ENCODE measurements around the gene GPR17.

Gene GPR17

DNA sequence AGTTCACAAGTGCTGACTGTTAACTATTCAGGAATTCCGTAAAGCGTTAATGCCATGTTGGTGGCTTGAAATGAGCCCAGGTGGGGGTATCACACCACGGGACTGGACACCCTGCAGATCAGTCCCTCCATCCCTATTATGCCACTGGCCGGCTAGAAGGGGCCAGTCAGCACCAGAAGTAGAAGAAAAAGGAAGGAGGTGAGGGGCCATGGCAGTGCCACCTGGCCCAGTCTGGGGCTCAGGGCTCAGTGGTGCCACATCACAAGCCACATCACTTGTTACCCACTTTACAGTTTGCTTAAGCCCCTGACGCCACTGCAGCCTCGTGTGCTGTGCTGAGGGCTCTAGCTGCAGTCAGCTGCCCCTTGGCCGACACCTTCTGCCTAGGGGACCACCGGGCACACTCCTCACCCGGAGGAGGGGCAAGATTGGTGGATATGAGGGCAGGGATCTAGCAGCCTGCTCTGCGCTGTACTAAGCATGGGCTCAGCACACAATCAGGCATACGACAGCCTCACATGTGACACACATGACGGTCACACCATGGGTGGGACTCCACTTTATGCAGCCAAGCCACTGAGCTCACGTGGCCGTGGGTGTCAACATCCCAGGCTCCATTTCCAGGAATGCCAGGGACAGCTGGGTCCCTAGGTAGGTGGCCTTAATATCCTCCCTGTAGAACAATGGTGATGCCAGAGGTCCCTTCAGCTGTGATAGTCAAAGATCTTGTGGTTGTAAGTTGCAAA, 25.8 kb downstream of the GPR17 start:
- no peak for DNase-seq (ENCODE audit: low read depth)

GRCh38 chr2:127672341-127673224, 26.6 kb downstream of the GPR17 start:
- DNase-seq (ENCODE audit: low read depth), result no peak

DNA sequence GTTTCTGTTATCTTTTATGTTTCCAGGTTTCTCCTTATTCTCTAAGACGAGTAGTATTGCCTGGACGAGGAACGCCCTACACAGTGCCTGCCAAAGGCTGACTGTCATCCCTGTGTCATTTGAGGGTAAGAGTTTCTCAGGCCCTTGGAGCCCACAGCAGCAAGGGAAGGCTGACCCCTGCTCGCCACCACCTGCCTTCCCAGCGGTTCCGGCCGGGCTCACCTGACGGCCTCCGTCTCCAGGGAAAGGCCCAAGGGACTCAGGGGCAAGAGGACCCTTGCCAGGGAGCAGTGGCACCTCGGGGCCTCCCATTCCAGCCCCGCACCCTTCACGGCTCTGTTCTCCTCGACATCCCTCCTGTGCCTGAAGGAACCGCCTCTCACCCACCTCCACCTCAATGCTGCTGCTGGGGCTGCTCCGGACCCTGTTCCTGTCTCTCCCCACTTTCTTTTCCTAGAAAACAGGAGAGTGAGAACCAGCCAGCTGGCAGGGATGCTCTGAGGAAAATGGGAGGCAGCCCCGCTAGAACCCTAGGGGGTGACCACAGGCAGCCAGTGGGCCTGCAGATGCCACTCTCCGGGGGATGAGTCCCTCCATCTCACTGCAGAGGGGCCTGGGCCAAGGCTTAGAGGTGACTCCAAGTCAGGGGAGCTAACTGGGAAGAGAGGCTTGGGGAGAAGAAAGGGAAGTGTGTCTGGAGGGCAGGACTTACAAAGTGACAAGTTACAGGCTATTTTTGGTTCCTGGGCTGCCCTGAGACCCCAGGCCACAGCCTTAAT, 27.5 kb downstream of the GPR17 start:
- no peak for DNase-seq (ENCODE audit: low read depth)

DNA sequence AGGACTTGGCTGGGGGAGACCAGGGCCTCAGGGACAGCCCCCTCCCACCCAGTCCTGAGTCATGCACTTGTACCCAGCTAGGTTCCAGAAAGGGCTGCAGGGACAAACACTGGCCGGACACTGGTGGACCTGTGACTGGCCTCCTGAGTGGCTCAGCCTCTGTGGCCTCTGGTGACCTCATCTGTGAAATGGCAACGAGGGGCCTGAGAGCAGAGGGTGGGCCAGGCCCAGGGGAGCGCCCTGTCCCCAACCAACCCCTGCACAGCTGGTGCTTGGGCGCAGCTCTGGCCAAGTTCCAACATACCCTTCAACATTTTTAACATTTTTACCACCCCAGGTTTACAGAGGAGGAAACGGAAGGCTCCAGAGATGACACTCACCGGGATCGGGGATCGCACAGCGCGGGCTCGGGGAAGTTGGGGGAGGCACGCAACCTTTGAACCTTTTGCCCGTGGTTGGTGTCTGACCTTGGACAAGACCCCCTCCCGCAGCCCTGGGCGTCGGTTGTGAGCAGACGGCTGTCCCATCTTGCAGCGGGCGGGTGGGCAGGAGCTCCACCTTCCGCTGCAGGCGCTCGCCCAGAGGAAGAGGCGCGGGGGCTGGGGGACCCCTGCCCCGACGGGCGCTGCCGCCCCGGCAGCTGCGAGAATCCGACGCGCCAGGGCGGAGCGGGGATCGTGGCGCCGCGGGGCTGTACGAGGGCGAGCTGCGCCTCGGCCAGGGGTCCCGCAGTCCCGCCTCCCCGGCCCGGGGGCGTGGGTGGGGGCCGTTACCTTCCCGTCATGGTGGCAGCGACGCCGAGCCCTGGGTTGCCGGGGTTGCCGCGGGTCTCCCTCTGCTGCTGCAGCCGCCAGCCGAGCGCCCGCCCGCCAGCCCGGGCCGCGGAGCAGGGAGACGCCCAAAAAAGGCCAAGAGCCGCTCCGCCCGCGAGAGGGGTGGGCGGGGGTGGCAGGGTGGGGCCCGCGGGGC, 28.6 kb downstream of the GPR17 start:
- DNase-seq (ENCODE audit: low read depth), result no peak

DNA sequence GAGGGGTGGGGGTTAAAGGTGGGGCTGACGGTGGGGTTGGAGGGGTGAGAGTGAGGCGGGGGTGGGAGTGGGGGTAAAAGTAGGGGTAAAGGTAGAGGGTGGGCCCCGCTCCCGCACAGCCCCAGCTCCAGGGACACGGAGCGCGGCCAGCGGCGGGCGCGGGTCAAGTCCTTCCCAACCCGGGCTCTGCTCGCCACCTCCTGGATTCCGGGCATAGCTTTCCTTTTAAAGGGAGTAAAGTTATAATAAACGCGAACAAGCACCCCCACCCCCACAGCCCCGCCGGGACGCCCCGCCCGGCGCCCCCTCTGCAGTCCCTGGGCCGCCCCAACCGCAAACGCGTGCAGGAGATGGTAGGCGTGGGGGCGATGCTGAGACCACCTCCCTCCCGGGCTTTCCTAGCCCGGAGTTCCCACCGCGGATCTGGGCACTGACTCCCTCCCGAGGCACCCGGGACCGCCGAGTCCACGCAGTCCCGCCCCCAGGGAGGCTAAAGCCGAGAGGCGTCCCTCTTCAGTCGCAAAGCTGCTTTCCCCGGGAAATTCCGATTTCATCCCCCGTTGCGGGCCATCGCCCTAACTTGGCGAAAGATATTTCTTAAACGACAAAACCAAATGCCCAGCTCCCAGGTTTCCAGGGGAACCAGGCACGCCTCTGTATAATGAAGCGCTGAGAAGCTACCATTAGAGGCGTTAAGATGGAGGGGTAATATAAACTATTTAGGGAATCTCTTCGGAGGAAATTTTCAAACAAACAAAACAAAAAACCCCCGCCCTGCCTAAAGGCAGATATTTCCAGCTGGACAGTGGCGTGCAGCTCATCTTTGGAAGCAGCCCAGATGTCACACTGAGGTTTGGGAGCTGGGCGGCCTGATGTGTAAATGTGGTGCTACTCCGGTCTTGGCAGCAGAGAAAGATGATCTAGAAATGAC, 29.6 kb downstream of the GPR17 start, which contains the start of gene LIMS2:
LIMS2 (minus strand) TSS at position 200 of the 931 bp plus-strand sequence. CDS start 506 bp downstream, outside the sequence.
- DNase-seq (ENCODE audit: low read depth), result no peak

DNA sequence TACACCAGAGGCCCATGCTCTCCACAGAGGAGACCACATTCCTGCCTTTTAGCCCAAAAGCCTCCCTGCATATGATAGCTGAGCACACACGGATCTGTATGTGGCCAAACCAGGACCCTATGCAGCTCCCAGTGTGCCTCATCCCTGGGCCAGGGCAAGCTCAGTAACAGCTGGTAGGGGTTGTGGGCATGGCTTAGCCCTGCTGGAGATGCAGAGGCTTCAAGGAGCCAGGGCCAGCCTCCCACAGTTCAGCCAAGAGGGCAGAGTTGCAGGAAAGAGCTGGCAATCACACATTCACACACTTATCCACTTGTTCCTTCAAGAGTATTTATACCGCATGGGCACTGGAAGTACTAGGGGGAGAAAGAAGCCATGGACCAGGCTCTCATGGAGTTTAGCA, 31.0 kb downstream of the GPR17 start:
- no peak for DNase-seq (ENCODE audit: low read depth)

DNA sequence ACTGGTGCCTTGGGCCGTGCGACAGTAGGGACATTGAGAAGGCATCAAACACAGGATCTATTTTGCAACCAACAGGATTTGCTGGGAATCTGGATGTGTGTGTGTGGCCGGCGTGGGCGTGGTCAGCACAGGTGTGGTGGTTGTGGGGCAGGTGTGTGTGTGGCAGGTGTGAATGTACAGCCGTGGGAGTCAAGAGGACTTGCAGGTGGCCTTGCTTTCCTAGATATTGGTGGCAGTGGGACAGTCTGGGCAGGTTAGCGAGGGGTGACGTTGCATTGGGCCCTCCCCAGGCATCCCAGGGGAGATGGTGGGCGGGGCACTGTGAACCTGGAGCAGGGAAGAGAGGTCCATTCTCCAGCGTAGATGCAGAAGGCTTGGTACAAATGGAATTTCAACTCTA, 32.6 kb downstream of the GPR17 start:
- no peak for DNase-seq (ENCODE audit: low read depth)

GRCh38 chr2:127678991-127679390, 33.0 kb downstream of the GPR17 start:
- DNase-seq (ENCODE audit: low read depth), result no peak

GRCh38 chr2:127679680-127680361, 33.9 kb downstream of the GPR17 start:
- no peak for DNase-seq (ENCODE audit: low read depth)

GRCh38 chr2:127680706-127681287, 34.8 kb downstream of the GPR17 start:
- no peak for DNase-seq (ENCODE audit: low read depth)

- DNase-seq (ENCODE audit: low read depth), result no peak
Measured at GRCh38 chr2:127681288-127681804, 35.4 kb downstream of the GPR17 start.

- no peak for DNase-seq (ENCODE audit: low read depth)
Measured at GRCh38 chr2:127681976-127682857, 36.3 kb downstream of the GPR17 start.

DNA sequence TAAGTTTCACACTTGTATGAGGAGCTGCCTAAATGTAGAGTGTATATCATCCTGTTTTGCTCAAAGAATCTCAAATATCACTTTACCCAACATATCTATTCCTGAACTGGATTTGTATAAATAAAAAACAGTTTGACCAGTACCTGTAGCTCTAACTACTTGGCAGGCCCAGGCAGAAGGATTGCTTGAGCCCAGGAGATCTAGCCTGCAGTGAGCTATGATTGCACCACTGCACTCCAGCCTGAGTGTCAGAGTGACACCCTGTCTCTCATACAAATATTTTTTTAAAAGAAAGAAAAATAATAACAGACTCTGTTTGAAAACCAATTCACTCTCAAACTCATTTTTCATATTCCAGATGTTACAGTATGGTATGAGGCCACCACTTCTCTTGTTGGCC, 37.1 kb downstream of the GPR17 start:
- no peak for DNase-seq (ENCODE audit: low read depth)

GRCh38 chr2:127683757-127684156, 37.8 kb downstream of the GPR17 start:
- DNase-seq (ENCODE audit: low read depth), result no peak

DNA sequence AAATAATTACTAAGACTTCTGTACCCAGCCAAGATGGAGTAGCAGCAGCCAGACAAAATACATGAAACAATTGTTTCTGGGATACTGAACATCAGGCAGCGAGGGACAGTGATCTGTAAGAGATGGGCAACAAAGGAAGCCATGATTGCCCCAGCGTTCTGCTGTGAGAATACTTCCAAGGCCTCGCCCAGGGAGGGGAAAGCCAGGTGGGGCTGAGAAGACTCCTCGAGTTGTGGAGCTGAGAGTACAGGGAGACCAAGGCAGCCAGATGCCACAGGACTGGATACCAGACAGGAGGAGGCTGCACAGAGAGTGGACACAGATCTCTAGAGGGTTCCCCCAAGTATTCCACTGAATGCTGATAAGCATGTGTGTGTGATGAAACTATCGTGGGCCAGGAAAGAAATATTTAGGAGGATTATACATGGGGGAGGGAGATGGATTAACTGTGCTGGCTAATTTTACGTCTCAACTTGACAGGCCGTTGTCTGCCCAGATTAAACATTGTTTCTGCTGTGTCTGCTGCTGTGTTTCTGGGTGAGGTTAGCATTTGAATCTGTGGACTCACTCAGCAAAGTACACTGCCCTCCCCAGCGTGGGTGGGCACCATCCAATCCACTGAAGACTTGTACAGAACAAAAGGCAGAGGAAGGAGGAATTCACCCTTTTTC, 39.6 kb downstream of the GPR17 start:
- no peak for DNase-seq (ENCODE audit: low read depth)

DNA sequence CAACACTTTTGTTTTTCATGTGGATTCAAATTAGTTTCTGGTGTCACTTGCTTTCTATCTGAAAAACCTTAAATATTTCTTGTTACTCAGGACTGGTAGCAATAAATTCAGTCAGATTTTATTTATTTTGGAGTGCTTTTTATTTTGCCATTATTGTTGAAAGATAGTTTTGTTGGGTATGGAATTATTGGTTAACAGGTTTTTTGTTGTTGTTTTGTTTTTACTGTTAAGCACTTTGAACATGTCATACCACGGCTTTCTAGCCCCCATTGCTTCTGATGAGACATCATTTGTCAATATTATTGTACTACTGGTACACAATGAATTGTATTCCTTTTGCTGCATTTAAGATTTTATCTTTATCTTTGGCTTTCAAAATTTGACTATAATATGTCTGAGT, 42.5 kb downstream of the GPR17 start:
- no peak for DNase-seq (ENCODE audit: low read depth)

GRCh38 chr2:127690696-127691095, 44.7 kb downstream of the GPR17 start:
- no peak for DNase-seq (ENCODE audit: low read depth)
